GM19239 (cell line): ENCODE measurements around the gene SLX4.

ENCODE experiments used
- DNase-seq: peaks from one replicate; pipeline ENCODE4 v3.0.0; 2011; ENCODE audit warnings: low spot score; ENCODE audit not compliant: insufficient read length
- FAIRE-seq: peaks from 2 replicates; lab custom pipeline; 2011; peaks lifted over from hg19 to GRCh38; lab: Jason Lieb, UNC

The SLX4 gene

GRCh38 chr16:3562914-3563480 is 48.4 kb downstream of the SLX4 start:
- no peak for FAIRE-seq
- no peak for DNase-seq

GRCh38 chr16:3561626-3562025 is 49.8 kb downstream of the SLX4 start:
- DNase-seq (no peak), FAIRE-seq (no peak)

- no peak for DNase-seq
- FAIRE-seq = no peak
Observed at GRCh38 chr16:3554351-3554928, 57.0 kb downstream of the SLX4 start.

- DNase-seq (no peak), FAIRE-seq (peak; percentile 28)
Observed at GRCh38 chr16:3553138-3553923, 58.1 kb downstream of the SLX4 start.

DNA sequence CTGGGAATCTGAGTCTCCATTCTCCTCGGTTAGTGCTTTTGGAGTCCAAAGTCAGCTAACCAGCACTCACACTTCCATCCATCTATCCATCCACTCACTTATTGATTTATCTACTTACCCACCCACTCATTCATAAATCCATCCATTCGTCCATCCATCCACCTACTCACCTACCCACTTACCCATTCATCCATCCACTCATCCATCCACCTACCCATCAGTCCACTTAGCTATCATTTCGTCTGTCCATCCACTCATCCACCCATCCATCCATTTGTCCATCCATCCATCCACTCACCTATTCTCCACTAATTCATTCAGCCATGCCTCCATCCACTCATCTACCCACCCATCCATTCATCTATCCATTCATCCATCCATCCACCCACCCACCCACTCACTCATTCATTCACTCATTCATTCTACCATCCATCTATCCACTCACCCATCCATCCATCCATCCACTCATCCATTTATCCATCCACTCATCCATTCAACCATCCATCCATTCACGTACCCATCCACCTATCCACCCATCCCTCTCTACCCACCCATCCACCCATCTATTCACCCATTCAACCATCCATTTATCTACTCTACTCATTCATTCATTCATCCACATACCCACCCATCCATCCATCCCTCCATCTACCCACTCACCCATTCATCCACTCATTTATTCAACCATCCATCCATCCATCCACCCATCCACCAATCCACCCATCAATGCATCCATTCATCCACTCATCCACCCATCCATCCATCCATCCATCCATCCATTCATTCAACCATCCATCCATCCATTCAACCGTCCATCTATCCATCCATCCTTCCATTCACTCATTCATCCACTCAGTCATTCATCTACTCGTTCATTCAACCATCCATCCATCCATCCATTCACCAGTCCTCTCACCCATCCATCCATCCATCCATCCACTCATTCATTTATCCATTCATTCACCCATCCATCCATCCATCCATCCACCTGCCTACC is 60.3 kb downstream of the SLX4 start:
- no peak for FAIRE-seq

GRCh38 chr16:3549906-3550305 is 61.5 kb downstream of the SLX4 start:
- FAIRE-seq = no peak
- no peak for DNase-seq

More for the DNA sequence above, 60.3 kb downstream of the SLX4 start:
- no peak for DNase-seq

DNA sequence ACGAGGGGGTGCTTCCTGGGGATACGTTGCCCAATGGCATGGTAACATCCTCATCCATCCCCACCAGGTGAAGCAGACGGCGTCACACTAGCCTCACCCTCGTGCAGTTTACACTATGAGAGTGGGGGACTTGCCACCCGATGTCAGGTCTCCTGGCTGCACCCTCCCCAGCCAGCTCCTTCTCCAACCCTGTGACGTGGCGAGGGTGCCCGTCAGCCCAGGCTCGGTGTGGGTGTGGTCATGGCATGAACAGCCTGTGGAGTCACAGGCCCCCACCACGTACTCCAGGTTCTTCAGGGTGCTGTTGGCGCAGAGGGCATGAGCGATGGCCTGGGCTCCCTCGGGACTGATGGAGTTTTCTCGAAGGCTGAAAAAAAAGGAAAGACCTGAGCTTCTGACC is 62.5 kb downstream of the SLX4 start:
- DNase-seq (no peak), FAIRE-seq (no peak)

DNA sequence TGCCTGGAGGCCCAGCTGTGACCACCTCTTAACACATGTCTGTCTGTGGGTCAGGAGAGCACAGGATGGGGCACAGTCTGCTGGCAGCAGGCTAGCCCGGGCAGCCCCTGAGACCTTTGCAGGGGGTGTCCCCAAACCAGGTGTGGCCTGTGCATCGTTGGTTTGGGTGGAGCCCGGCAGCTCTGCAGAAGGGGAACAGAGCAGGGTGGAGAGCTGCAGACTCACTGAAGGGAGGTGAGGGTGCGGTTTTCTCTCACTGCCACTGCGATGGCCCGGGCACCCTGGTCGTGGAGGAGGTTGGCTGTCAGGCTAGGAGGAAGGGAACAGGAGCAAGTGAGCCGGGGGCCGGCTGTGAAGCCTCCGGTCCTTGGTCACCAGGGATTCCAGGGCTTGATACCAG is 63.0 kb downstream of the SLX4 start:
- DNase-seq = no peak
- FAIRE-seq = no peak

GRCh38 chr16:3546986-3547682 is 64.3 kb downstream of the SLX4 start:
- DNase-seq = no peak
- no peak for FAIRE-seq

GRCh38 chr16:3542601-3543373 is 68.6 kb downstream of the SLX4 start:
- FAIRE-seq = no peak
- DNase-seq = no peak

- FAIRE-seq = no peak
- DNase-seq = no peak
Observed at GRCh38 chr16:3541527-3542155, 69.8 kb downstream of the SLX4 start.

DNA sequence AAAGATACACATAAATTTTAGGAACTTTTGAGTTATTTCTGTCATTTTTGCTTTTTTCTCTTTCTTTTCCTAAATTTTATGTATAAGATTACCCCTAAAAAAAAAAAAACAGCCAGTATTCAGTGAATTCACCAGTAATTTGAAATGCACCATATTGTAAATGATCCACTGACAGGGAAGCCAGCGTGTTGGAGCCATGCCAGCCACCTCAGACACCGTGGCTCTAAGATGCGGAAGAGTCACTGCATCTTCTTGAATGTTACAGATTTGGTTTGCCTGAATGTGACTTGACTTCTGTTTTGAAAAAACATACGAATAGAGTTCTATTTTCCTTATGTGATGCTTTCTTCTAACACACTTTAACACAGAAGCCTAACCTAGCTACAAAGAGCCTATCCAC is 73.2 kb downstream of the SLX4 start:
- no peak for FAIRE-seq

GRCh38 chr16:3536851-3537250 is 74.6 kb downstream of the SLX4 start:
- DNase-seq (no peak), FAIRE-seq (no peak)

More for the DNA sequence above, 73.2 kb downstream of the SLX4 start:
- DNase-seq = no peak

- FAIRE-seq (peak; percentile 42), DNase-seq (no peak)
Observed at GRCh38 chr16:3536271-3536731, 75.1 kb downstream of the SLX4 start.

GRCh38 chr16:3534126-3534525 is 77.3 kb downstream of the SLX4 start:
- no peak for DNase-seq
- FAIRE-seq = no peak

GRCh38 chr16:3532741-3533140 is 78.7 kb downstream of the SLX4 start:
- DNase-seq (no peak), FAIRE-seq (no peak)
